Stimulated activated CD8-positive, alpha-beta memory T cell treated with anti-CD3 and anti-CD28 coated beads, Interleukin-7, amount 100 ng/mL, for 4 hours (primary cell): ENCODE results near the gene AFAP1L2.
"Not testable (repeated sequence)": the region's sequence is repeated elsewhere in the genome, so short reads cannot be mapped to it uniquely, and the experiment has no call there.

Source experiments
- DNase-seq, 2 donors: peaks; one replicate each; pipeline ENCODE4 v3.0.0-alpha.2; 2020; ENCODE audit warnings: low read depth in 2 of 2

AFAP1L2 gene

GRCh38 chr10:114362826-114363355 is 41.4 kb downstream of the AFAP1L2 start:
- no peak for DNase-seq

- DNase-seq, result no peak
Measured at GRCh38 chr10:114359953-114360345, 44.4 kb downstream of the AFAP1L2 start.

DNA sequence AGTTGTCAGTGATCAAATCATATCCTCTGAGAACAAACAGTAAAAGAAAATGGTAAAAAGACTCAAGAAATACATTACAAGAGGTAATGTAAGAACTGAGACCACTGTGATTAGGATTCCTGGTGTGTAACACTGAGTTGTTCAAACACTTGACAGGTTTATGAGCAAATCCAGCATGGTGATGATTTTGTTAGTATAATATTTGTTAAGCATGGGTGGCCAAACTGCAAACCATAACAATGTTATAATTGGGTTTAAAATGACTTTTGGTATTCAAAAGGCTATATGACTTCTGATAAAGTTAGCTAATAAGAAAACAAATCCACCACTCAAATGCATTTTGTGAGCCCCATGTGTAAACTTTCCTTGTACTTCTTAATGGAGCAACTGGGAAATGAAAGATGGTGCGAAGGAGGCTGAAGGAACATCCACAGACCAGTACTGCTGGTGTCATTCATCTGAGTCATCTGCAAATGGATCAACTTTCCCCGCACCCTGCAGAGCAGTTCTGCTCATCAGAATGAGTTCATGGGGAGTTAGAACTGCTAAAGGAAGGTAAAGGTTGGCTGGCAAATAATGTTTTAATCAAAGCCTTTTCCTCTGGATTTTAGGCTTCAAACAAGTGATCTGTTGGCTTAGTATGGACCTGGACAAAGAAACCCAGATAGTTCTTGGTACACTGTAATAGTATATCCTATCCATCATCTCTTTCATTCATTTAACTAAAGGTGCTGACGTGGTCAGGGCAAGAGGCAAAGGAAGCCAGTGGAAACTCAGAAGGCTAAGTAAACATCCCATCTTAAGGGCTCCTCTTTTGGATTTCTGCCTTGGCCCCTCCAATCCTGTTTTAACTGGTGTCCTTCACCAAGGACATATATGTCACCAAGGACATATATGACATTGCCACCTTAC is 45.0 kb downstream of the AFAP1L2 start:
- no peak for DNase-seq

- DNase-seq, result no peak
Measured at GRCh38 chr10:114357515-114357996, 46.7 kb downstream of the AFAP1L2 start.

DNA sequence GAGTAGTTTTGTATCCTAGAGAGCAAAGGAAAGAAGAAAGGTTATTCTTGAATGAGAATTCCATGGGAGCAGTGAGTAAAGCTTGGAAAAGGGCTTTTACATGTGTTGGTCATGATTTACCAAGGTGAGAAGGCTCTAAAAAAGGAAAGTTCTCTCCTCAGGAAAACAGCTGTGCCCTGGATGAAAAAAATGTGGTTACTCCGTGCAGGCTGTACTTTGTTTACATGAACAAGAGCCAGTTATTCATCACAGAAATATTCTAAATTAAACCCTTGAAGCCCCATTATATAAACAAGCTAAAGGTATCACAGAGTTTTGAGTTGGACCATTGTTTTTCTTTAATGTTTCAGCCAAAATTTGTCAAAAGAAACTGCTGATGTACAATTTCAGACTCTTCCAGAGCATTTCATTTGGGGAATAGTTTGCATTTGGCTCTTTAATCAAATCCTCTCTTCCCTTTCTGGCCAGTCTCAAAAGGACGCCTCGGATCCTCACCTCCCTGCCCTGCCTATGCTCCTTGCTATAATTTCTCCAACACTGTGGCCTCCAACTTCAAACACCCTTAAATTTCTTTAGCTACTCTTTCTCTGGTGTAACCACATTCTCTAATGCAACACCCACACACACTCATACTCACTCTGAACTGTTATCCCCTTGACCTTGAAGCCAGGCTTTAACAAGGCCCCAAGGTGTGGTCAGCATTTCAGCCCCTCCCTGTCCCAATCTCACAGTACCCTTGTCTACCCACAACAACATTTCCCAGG is 47.4 kb downstream of the AFAP1L2 start:
- no peak for DNase-seq

DNA sequence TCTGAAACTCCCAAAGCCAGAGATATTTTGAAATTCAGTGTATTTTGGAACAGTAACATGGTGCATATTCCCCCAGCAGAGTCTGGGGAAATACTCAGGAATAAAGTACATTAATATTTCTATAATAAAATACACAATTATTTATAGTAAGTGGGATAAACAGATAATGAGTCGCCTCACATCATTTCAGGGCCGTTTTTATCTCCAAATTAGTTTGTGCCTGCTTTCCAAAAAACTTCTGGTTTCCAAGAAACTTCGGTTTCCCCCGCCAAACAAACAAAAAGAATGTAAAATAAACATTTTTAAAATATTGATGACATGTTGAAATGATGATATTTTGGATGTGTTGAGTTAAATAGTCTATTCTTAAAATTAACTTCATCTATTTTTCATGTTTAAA is 48.2 kb downstream of the AFAP1L2 start:
- no peak for DNase-seq

GRCh38 chr10:114353383-114353782 is 50.9 kb downstream of the AFAP1L2 start:
- no peak for DNase-seq

- no peak for DNase-seq
Measured at GRCh38 chr10:114352653-114353298, 51.5 kb downstream of the AFAP1L2 start.

GRCh38 chr10:114350751-114351150 is 53.6 kb downstream of the AFAP1L2 start:
- DNase-seq, result no peak

- no peak for DNase-seq
Measured at GRCh38 chr10:114349522-114350215, 54.6 kb downstream of the AFAP1L2 start.

GRCh38 chr10:114349071-114349470 is 55.2 kb downstream of the AFAP1L2 start:
- DNase-seq, result not testable (repeated sequence)

GRCh38 chr10:114347791-114348190 is 56.5 kb downstream of the AFAP1L2 start:
- DNase-seq, result no peak

DNA sequence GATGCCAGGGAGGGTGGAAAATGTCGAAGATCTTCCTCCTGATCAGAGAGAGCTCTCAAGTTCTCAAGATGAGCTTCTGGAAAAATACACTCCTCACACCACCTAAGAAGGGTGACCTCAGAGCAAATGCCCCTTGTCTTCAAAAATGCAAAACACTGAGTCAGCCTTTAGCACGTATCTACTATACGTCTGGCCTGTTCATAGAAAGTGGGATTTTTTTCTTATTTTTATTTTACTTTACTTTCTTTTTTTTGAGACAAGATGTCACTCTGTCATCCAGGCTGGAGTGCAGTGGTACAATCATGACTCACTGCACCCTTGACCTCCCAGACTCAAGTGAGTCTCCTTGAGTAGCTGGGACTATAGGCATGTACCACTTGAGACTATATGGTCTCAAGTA is 57.1 kb downstream of the AFAP1L2 start:
- no peak for DNase-seq

DNA sequence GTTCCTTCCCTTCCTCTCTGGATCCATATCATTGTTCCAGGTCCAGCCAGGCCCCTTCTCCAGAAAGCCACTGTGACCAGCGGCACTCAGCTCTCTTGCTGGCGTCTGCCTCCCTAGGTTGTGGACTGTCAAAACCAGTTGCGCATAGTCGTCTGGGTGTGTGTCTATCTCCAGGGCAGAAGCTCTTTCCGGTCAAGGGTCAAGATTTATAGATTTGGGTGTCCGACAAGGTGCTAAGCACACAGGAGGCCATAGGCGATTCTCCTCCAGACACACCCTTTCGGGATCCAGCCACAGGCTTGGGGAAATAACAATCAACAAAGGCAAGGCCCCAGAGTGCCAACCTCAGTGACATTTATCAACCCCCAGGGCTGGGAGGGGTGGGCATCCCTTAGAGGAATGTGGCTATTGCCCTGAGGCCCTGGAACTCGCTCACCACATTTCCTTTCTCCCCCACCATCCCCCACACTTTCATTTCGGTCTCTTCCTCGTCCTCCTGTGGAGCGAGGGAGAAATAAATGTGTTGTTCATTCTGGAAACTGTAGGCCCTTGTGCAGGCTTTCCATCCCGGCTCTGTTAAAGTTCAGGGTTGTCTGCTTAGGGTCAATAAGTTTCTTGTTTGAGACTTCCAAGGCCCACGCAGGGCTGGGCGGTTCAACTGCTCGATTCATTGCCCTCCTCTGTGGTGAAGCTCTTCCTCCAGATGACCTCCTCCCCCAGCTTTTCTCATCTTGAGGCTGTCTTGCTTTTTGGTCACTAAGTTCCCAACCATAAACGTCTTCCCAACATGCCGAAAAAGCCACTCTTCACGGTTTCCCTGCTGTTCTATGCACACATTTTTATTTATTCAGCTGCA is 57.9 kb downstream of the AFAP1L2 start:
- DNase-seq, result no peak

DNA sequence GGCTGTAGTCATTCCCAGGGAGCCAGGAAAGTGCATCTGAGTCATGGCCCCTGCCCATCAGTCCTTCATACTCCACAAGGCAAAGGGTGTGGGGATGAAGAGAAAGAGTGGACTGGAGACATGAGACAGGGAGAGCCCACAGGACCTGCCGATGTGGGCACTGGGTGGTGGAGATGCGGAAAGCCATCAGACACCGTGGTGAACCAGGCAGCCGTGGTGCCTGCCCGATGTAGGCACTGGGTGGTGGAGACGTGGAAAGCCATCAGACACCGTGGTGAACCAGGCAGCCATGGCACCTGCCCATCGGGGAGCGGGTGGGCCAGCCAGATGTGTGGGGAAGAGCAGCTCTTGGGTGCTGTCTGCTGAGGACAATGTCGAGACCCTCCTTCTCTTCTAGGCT is 58.6 kb downstream of the AFAP1L2 start:
- DNase-seq, result no peak

- no peak for DNase-seq
Measured at GRCh38 chr10:114343623-114344505, 60.4 kb downstream of the AFAP1L2 start.

GRCh38 chr10:114342976-114343375 is 61.3 kb downstream of the AFAP1L2 start:
- no peak for DNase-seq

GRCh38 chr10:114340816-114341215 is 63.5 kb downstream of the AFAP1L2 start:
- DNase-seq, result no peak
